PC-9 (cell line): ENCODE data around the gene ZNF322.

Experiments used
- EZH2 ChIP-seq: fragments of 200-600 bp; sonication (generic); IDR thresholded peaks from 2 replicates; pipeline ENCODE4 v1.8.0; 2017; ENCODE audit warnings: antibody characterized with exemption, low read depth
- TF ChIP-seq, protein P1 (sequence below): fragments of 200-600 bp; sonication (generic); conservative IDR thresholded peaks from 2 replicates; pipeline ENCODE4 v1.6.1; 2017; ENCODE audit warnings: mixed run types, antibody characterized with exemption, mild to moderate bottlenecking, moderate library complexity

- TF ChIP-seq, protein P1, sequence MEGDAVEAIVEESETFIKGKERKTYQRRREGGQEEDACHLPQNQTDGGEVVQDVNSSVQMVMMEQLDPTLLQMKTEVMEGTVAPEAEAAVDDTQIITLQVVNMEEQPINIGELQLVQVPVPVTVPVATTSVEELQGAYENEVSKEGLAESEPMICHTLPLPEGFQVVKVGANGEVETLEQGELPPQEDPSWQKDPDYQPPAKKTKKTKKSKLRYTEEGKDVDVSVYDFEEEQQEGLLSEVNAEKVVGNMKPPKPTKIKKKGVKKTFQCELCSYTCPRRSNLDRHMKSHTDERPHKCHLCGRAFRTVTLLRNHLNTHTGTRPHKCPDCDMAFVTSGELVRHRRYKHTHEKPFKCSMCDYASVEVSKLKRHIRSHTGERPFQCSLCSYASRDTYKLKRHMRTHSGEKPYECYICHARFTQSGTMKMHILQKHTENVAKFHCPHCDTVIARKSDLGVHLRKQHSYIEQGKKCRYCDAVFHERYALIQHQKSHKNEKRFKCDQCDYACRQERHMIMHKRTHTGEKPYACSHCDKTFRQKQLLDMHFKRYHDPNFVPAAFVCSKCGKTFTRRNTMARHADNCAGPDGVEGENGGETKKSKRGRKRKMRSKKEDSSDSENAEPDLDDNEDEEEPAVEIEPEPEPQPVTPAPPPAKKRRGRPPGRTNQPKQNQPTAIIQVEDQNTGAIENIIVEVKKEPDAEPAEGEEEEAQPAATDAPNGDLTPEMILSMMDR: no peak
- no peak for TF ChIP-seq EZH2
Measured at GRCh38 chr6:26627843-26628242, 31.7 kb downstream of the ZNF322 start.
